SK-N-SH treated with all-trans-retinoic acid at 6 μM for 48 hours (cell line): Measurements from ENCODE around the gene BCHE.

Source experiments
- OSR1 ChIP-seq: fragments of 250-450 bp; sonication (Bioruptor Pico); IDR thresholded peaks from 2 replicates; pipeline ENCODE4 v1.8.0; 2022; ENCODE audit warnings: moderate library complexity, mild to moderate bottlenecking, inconsistent platforms
- PATZ1 ChIP-seq: fragments of 250-450 bp; sonication (Bioruptor Pico); IDR thresholded peaks from 2 replicates; pipeline ENCODE4 v1.8.0; 2020; ENCODE audit warnings: mild to moderate bottlenecking, moderate library complexity, borderline replicate concordance
- PPARA ChIP-seq: fragments of 250-450 bp; sonication (Bioruptor Pico); IDR thresholded peaks from 2 replicates; pipeline ENCODE4 v1.5.0; 2020; ENCODE audit warnings: mild to moderate bottlenecking, borderline replicate concordance
- RARB ChIP-seq: fragments of 250-450 bp; sonication (Bioruptor Pico); IDR thresholded peaks from 2 replicates; pipeline ENCODE4 v1.8.0; 2021; ENCODE audit warnings: mild to moderate bottlenecking, moderate library complexity
- ZFP30 ChIP-seq: fragments of 450-650 bp; formaldehyde crosslinking; IDR thresholded peaks from 2 replicates; pipeline ENCODE4 v1.5.0; 2022; ENCODE audit warnings: mild to moderate bottlenecking, moderate library complexity
- ZNF565 ChIP-seq: fragments of 450-650 bp; formaldehyde crosslinking; conservative IDR thresholded peaks from 2 replicates; pipeline ENCODE4 v1.5.0; 2020; ENCODE audit warnings: low read depth, mild to moderate bottlenecking, moderate library complexity
- ZNF8 ChIP-seq: fragments of 450-650 bp; formaldehyde crosslinking; IDR thresholded peaks from 2 replicates; pipeline ENCODE4 v1.5.0; 2020; ENCODE audit warnings: mild to moderate bottlenecking, moderate library complexity

GRCh38 chr3:165753560-165753959 lies 83.7 kb downstream of the BCHE start:
- TF ChIP-seq RARB (CRISPR knock-in tag) (no peak), OSR1 (CRISPR knock-in tag) (no peak), ZNF565 (CRISPR knock-in tag) (no peak), PATZ1 (CRISPR knock-in tag) (no peak), ZFP30 (no peak), ZNF8 (CRISPR knock-in tag) (no peak), PPARA (CRISPR knock-in tag) (no peak)
